GM20000 (cell line): Measurements from ENCODE around the gene CDC34.

Experiments
- DNase-seq: peaks from one replicate; pipeline ENCODE4 v3.0.0; 2012; ENCODE audit warnings: low spot score
- CTCF ChIP-seq: IDR thresholded peaks from 2 replicates; pipeline ENCODE4 v1.5.1; 2012; ENCODE audit warnings: mild to moderate bottlenecking, control low read depth; ENCODE audit errors: extremely low read depth, missing control alignments

Gene CDC34

DNA sequence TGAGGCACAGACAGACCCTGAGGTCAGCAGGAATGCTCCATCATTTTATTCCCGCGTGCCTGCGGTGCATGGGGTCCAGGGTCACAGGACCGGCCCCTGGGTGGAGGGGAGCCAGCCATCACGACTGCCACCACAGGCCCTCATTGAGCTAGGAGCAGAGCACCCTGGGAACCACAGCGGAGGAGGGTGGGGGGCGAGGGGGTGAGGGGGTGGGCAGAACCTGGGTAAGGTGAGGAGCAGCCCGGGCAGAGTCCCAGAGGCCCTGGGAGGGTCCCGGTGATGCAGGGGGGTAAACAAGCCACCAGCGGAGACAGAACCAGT, 36.5 kb upstream of the CDC34 start:
- DNase-seq, result no peak
- no peak for TF ChIP-seq CTCF

DNA sequence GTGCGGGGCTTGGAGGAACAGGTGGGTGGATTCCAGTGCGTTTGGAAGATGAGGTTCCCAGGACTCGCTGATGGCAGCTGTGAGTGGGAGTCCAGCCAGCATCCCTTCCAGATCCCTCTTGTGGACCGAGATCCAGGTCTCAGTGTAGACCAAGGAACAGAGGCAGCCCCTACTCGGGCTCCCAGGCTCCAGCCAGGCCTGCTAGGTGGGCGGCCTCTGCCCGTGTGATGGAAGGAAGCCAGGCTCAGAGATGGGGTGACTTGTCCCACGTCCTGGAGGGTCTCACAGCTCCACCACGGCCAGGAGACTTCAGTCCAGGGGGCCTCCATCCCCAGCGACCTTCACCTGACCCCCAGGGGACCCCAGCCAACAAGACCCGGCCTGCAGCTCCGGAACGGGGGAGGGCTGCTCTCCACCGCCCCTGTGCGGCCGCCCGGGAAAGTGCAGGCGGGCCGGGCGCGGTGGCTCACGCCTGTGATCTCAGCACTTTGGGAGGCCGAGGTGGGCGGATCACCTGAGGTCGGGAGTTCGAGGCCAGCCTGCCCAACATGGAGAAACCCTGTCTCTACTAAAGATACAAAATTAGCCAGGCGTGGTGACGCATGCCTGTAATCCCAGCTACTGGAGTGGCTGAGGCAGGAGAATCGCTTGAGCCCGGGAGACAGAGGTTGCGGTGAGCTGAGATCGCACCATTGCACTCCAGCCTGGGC, 36.0 kb upstream of the CDC34 start:
- no peak for DNase-seq
- TF ChIP-seq CTCF, result peak; percentile 68

- DNase-seq, result no peak
- no peak for TF ChIP-seq CTCF
These were observed 35.4 kb upstream of the CDC34 start, which contains the start of gene MADCAM1 for GRCh38 chr19:496112-496665. Gene MADCAM1, plus strand, starts transcription at chr19:496486. Its CDS starts 14 bp downstream, at chr19:496500.

DNA sequence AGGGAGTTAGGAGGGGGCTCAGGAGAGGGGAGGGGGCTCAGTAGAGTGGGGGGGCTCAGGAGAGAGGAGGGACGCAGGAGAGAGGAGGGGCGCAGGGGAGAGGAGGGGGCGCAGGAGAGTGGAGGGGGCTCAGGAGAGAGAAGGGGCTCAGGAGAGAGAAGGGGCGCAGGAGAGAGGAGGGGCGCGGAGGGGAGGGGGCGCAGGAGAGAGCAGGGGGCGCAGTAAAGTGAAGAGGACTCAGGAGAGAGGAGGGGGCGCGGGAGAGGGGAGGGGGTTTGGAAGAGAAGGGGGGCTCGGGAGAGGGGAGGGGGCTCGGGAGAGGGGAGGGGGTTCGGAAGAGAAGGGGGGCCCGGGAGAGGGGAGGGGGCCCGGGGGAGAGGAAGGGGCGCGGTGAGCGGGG, 34.6 kb upstream of the CDC34 start:
- no peak for DNase-seq
- TF ChIP-seq CTCF, result no peak

GRCh38 chr19:497491-497868, 34.1 kb upstream of the CDC34 start:
- no peak for TF ChIP-seq CTCF

DNA sequence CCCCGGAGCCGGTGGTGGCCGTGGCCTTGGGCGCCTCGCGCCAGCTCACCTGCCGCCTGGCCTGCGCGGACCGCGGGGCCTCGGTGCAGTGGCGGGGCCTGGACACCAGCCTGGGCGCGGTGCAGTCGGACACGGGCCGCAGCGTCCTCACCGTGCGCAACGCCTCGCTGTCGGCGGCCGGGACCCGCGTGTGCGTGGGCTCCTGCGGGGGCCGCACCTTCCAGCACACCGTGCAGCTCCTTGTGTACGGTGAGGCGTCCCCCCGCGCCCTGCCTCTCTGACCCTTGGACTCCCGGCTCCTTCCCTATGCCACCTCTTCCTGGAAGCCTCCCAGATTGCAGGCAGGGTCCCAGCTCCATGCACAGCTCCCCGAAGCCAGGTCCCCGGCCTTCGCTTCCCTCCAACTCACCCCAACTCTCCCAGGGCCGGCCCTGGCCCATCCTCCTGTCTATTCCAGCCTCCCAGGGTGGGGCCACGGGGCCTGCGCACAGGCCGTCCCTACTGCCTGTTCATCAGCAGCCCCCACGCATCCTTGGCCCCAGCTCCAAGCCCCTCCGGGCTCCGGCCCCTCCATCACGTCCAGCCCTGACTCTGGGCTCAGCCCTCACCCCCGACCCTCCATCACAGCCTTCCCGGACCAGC, 33.6 kb upstream of the CDC34 start:
- no peak for TF ChIP-seq CTCF
- DNase-seq, result no peak

More at GRCh38 chr19:497491-497868, 34.1 kb upstream of the CDC34 start:
- DNase-seq, result no peak

- no peak for TF ChIP-seq CTCF
- no peak for DNase-seq
These were observed 33.1 kb upstream of the CDC34 start for GRCh38 chr19:498511-498891.
